Stomach (tissue), 4 donors: ENCODE measurements around the gene IL21R.

Experiments used
- CTCF ChIP-seq, 7 experiments: fragments of 450-650 bp in 4 of 7; fragments of 200-600 bp in 3 of 7; sonication (generic) in 3 of 7; IDR thresholded peaks; one replicate each; pipeline ENCODE4 v1.5.1; 2016 to 2019; ENCODE audit warnings: antibody characterized with exemption in 7 of 7, control low read depth in 2 of 7, mild to moderate bottlenecking in 1 of 7
- EP300 ChIP-seq: sonication (generic); formaldehyde crosslinking; IDR thresholded peaks from one replicate; pipeline ENCODE4 v1.6.1; 2017; ENCODE audit warnings: antibody characterized with exemption
- POLR2A ChIP-seq, 4 donors: fragments of 450-650 bp; IDR thresholded peaks; one replicate each; pipeline ENCODE4 v1.6.1; 2016; ENCODE audit warnings: antibody characterized with exemption in 4 of 4, control low read depth in 2 of 4, mild to moderate bottlenecking in 1 of 4, moderate library complexity in 1 of 4

- TF ChIP-seq CTCF (IDR thresholded peaks at IDR 0.05), result no peak
- TF ChIP-seq POLR2A (IDR thresholded peaks at IDR 0.05), result no peak
- no peak for TF ChIP-seq EP300
Observed at GRCh38 chr16:27368358-27368722, 33.6 kb upstream of the IL21R start.
